B cell (primary cell): ENCODE results near the gene MDC1. TPM values are rescaled to one million over a fixed set of nuclear protein-coding genes. Genes with fewer than 3 reads are reported as not detected.

ENCODE experiments used
- ATAC-seq: fragments of 200-7000 bp; cut with Tn5 transposase; one replicate; pipeline ENCODE4 v1.10.0; 2021; ENCODE audit warnings: low read depth, mild to moderate bottlenecking, moderate number of reproducible peaks, moderate library complexity
- CTCF ChIA-PET: fragments of 350-600 bp; sonication (Branson Sonifier 250); formaldehyde crosslinking; loops from one replicate; lab custom pipeline; 2021; ENCODE audit warnings: antibody characterized with exemption, inconsistent platforms; lab: Charles Lee
- POLR2A ChIA-PET: fragments of 350-600 bp; sonication (Branson Sonifier 250); formaldehyde crosslinking; loops from one replicate; lab custom pipeline; 2021; ENCODE audit warnings: antibody characterized with exemption; lab: Charles Lee
- DNase-seq: peaks from one replicate; pipeline ENCODE4 v3.0.0; 2013
- H2AFZ ChIP-seq: 2 replicates; pipeline ENCODE4 v1.6.1; 2012; ENCODE audit warnings: mild to moderate bottlenecking, low read depth, low read length; ENCODE audit not compliant: insufficient read depth, poor library complexity, severe bottlenecking
- H3K27ac ChIP-seq, 2 donors: 1 replicate in 1 of 2; 2 replicates in 1 of 2; pipeline ENCODE4 v1.5.1; 2012 to 2013; ENCODE audit warnings: low read length in 2 of 2, mild to moderate bottlenecking in 2 of 2, moderate library complexity in 1 of 2
- H3K27me3 ChIP-seq, 4 experiments: fragments of 200-600 bp in 1 of 4; sonication (generic) in 1 of 4; replicated peaks in 1 of 4; 1 replicate in 2 of 4; 2 replicates in 2 of 4; pipeline versions ENCODE4 v1.6.1 to v1.7.0; 2013 to 2016; ENCODE audit warnings: low read length in 3 of 4, mild to moderate bottlenecking in 2 of 4, mixed read lengths in 1 of 4, moderate library complexity in 1 of 4; ENCODE audit not compliant: insufficient read depth in 4 of 4, control insufficient read depth in 3 of 4; ENCODE audit errors: control extremely low read depth in 1 of 4
- H3K36me3 ChIP-seq, 2 experiments: replicated peaks in 1 of 2; 1 replicate in 1 of 2; 2 replicates in 1 of 2; pipeline versions ENCODE4 v1.6.1 to v1.7.1; 2013; ENCODE audit warnings: low read length in 1 of 2; ENCODE audit not compliant: insufficient read depth in 2 of 2, control insufficient read depth in 1 of 2; ENCODE audit errors: control extremely low read depth in 1 of 2, extremely low read depth in 1 of 2
- H3K4me1 ChIP-seq, 2 donors: fragments of 200-600 bp in 1 of 2; sonication (generic) in 1 of 2; 1 replicate in 1 of 2; 2 replicates in 1 of 2; pipeline versions ENCODE4 v1.5.1 to v1.6.1; 2013 to 2017; ENCODE audit warnings: low read length in 2 of 2; ENCODE audit not compliant: control insufficient read depth in 2 of 2, insufficient read depth in 2 of 2
- H3K4me2 ChIP-seq: replicated peaks from 2 replicates; pipeline ENCODE3; 2012; ENCODE audit warnings: mild to moderate bottlenecking, low read depth, low read length; ENCODE audit not compliant: poor library complexity, severe bottlenecking
- H3K4me3 ChIP-seq, 5 experiments: fragments of 200-600 bp in 1 of 5; sonication (generic) in 1 of 5; 1 replicate in 3 of 5; 2 replicates in 2 of 5; pipeline versions ENCODE4 v1.5.1 to v1.7.0; 2011 to 2016; ENCODE audit warnings: low read length in 4 of 5, mild to moderate bottlenecking in 4 of 5, low read depth in 2 of 5, control low read depth in 1 of 5, moderate library complexity in 1 of 5; ENCODE audit not compliant: insufficient read depth in 1 of 5; ENCODE audit errors: control extremely low read depth in 1 of 5, extremely low read depth in 1 of 5
- H3K79me2 ChIP-seq: fragments of 200-600 bp; sonication (generic); one replicate; pipeline ENCODE4 v1.6.0; 2016; ENCODE audit warnings: low read length; ENCODE audit not compliant: control insufficient read depth, insufficient read depth
- H3K9ac ChIP-seq: fragments of 200-600 bp; sonication (generic); 2 replicates; pipeline ENCODE4 v1.6.1; 2017; ENCODE audit warnings: mild to moderate bottlenecking, low read length, moderate library complexity
- H3K9me3 ChIP-seq, 3 donors: one replicate each; pipeline versions ENCODE4 v1.6.1 to v1.7.1; 2013; ENCODE audit warnings: low read length in 2 of 3; ENCODE audit not compliant: control insufficient read depth in 2 of 3, insufficient read depth in 1 of 3; ENCODE audit errors: control extremely low read depth in 1 of 3
- H4K20me1 ChIP-seq: 2 replicates; pipeline ENCODE4 v1.6.0; 2012; ENCODE audit warnings: mild to moderate bottlenecking, low read length; ENCODE audit not compliant: insufficient read depth, control insufficient read depth, poor library complexity, severe bottlenecking
- H3K27ac Mint-ChIP-seq: one replicate; pipeline ENCODE4 v1.8.0; 2021; ENCODE audit warnings: mixed read lengths
- H3K27me3 Mint-ChIP-seq: one replicate; pipeline ENCODE4 v1.8.0; 2021; ENCODE audit warnings: mixed read lengths
- H3K4me1 Mint-ChIP-seq: one replicate; pipeline ENCODE4 v1.8.0; 2021; ENCODE audit warnings: mixed read lengths
- H3K4me3 Mint-ChIP-seq: one replicate; pipeline ENCODE4 v1.8.0; 2021; ENCODE audit warnings: mixed read lengths
- H3K9me3 Mint-ChIP-seq: one replicate; pipeline ENCODE4 v1.8.0; 2022; ENCODE audit warnings: mixed read lengths; ENCODE audit not compliant: insufficient read depth
- EZH2 ChIP-seq: IDR thresholded peaks from 2 replicates; pipeline ENCODE4 v1.6.1; 2012; ENCODE audit warnings: borderline replicate concordance, low read depth, mild to moderate bottlenecking, moderate library complexity, low read length; ENCODE audit not compliant: insufficient read depth, poor library complexity, severe bottlenecking
- WGBS: methylation state at CpG from one replicate; pipeline ENCODE4 v1.1.5; 2013; ENCODE audit warnings: missing lambda C conversion rate; ENCODE audit not compliant: insufficient coverage; 5-methylcytosine and 5-hydroxymethylcytosine counted together
- intact Hi-C: fragments of 100-400 bp; cut with micrococcal nuclease; formaldehyde crosslinking; loops from one replicate; pipeline ENCODE4 v1.10.0; 2022
- polyA plus RNA-seq: library from polyadenylated mRNA; depleted of rRNA; stranded (reverse); fragments of >200 nt; gene quantifications from 2 replicates; pipeline ENCODE4 v1.2.3, GENCODE V29; 2012
- total RNA-seq, 2 donors: library from RNA; stranded (reverse); fragments of 120-200 nt in 1 of 2; gene quantifications; 1 replicate in 1 of 2; 2 replicates in 1 of 2; pipeline versions ENCODE4 v1.2.3 to v1.2.4, GENCODE V29; 2013 to 2022
- TF ChIP-seq, protein P1 (sequence below): fragments of 200-600 bp; IDR thresholded peaks from one replicate; pipeline ENCODE4 v1.8.0; 2022; ENCODE audit warnings: antibody characterized with exemption, mild to moderate bottlenecking

MDC1 gene
- total and polyA plus RNA-seq, 2 donors (not counting 1 experiment from before 2014, with no cell fraction given) = 24.9 to 87.4 TPM

DNA sequence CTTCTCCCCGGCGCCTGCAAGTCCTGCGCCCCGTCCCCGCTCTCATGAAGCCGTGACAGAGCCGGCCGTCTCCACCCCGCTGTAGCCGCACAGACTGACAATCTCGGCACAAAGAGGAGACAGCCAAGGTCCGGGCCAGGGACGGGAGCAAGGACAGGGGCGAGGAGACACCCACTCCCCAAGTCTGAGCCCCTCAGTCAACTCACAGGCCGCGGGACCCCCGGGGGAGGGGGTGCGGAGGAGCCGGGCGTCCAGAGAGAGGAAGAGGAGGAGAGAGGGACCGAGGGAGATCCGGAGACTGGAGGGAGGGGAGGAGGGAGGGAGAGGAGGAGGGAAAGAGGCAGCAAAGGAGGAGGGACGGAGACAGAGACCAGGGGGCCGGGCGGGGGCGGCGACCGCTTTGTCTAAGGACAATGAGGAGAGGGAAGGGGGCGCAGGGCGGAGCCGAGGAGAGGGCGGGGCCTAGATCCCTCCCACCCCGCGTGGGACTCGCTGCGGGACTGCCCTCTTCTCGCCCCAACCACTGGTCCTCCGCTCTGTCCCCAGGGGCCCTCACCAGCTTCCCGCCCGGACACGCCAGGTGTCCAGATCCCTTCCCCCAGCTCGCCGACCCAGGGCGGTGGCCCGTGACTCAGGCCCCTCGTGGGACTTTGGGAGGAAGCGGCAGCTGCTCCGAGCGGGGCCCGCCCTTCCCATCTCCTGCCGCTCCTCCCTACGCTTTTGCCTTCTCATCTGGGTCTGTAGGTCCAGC, 30.0 kb downstream of the MDC1 start:
- whole genome bisulfite sequencing = under 1% methylated on average over 37 of the region's 52 CpGs
- peak overlapping the region; percentile 82 for H2AFZ ChIP-seq

More for the DNA sequence above, 30.0 kb downstream of the MDC1 start:
- Histone ChIP-seq H3K27ac (peak overlapping the region; percentile 93 to 97), H3K4me1 (peaks cover 39 to 46% of the 10 kb centered on the region in 2 donors), H3K79me2 (peaks cover 59% of the 10 kb centered on the region), H3K36me3 (peaks cover 0 to 3% of the 10 kb centered on the region in 2 experiments), H3K27me3 (no peaks in the 10 kb centered on the region), H4K20me1 (peaks cover 46% of the 10 kb centered on the region), H3K4me2 (peak overlapping the region; percentile 100), H3K4me3 (peak overlapping the region; percentile 40 to 100 (median 93)), H3K9me3 (no peaks in the 10 kb centered on the region), H3K9ac (peak overlapping the region; percentile 98)
- intact Hi-C loops = loop anchor here (1.0 to 2.0 kb wide), 2 partner anchors 14 to 30 kb away; partner anchors contain the start of genes DHX16 and MDC1
- peaks cover 71% of the 10 kb centered on the region for H3K4me1 Mint-ChIP-seq
- CTCF ChIA-PET = interaction anchor here (0.9 to 8.9 kb wide), 5 partner anchors 8 to 91 kb away, joined by 3 to 151 read pairs (median 11); partner anchors contain the start of genes MDC1 and TUBB
- ATAC-seq (peak; percentile 55), DNase-seq (peak; percentile 90)
- TF ChIP-seq, protein P1, sequence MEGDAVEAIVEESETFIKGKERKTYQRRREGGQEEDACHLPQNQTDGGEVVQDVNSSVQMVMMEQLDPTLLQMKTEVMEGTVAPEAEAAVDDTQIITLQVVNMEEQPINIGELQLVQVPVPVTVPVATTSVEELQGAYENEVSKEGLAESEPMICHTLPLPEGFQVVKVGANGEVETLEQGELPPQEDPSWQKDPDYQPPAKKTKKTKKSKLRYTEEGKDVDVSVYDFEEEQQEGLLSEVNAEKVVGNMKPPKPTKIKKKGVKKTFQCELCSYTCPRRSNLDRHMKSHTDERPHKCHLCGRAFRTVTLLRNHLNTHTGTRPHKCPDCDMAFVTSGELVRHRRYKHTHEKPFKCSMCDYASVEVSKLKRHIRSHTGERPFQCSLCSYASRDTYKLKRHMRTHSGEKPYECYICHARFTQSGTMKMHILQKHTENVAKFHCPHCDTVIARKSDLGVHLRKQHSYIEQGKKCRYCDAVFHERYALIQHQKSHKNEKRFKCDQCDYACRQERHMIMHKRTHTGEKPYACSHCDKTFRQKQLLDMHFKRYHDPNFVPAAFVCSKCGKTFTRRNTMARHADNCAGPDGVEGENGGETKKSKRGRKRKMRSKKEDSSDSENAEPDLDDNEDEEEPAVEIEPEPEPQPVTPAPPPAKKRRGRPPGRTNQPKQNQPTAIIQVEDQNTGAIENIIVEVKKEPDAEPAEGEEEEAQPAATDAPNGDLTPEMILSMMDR = no peak
- TF ChIP-seq EZH2 = no peak
- POLR2A ChIA-PET = interaction anchor here (0.7 to 3.2 kb wide), 7 partner anchors 8 to 747 kb away, joined by 3 to 45 read pairs (median 6); partner anchors contain the start of genes MDC1, MRPS18B, PPP1R10 and TUBB
- no peaks in the 10 kb centered on the region for H3K27me3 Mint-ChIP-seq
- H3K4me3 Mint-ChIP-seq = peak overlapping the region; percentile 97
- H3K9me3 Mint-ChIP-seq = no peaks in the 10 kb centered on the region
- peak overlapping the region; percentile 99 for H3K27ac Mint-ChIP-seq
